Right cardiac atrium (tissue), 5 donors: ENCODE data around the gene CLMN. TPM values are rescaled to one million over a fixed set of nuclear protein-coding genes. Genes with fewer than 3 reads are reported as not detected.

ENCODE experiments used
- ATAC-seq, 2 donors: fragments of 200-7000 bp; cut with Tn5 transposase; one replicate each; pipeline versions ENCODE4 v1.8.0 to v1.9.1; 2020; ENCODE audit warnings: moderate library complexity in 2 of 2, mild to moderate bottlenecking in 1 of 2
- DNase-seq, 3 donors: peaks; one replicate each; pipeline ENCODE4 v3.0.0-alpha.2; 2020
- H3K27ac ChIP-seq: one replicate; pipeline ENCODE4 v1.5.1; 2013; ENCODE audit warnings: mild to moderate bottlenecking, low read length, control low read depth, moderate library complexity
- H3K27me3 ChIP-seq: one replicate; pipeline ENCODE4 v1.6.1; 2013; ENCODE audit not compliant: control insufficient read depth, insufficient read depth
- H3K4me1 ChIP-seq: one replicate; pipeline ENCODE4 v1.6.1; 2013; ENCODE audit warnings: low read length; ENCODE audit not compliant: control insufficient read depth, insufficient read depth
- H3K4me3 ChIP-seq: one replicate; pipeline ENCODE4 v1.5.1; 2013; ENCODE audit warnings: low read length, control low read depth
- H3K9me3 ChIP-seq: one replicate; pipeline ENCODE4 v1.6.1; 2013; ENCODE audit warnings: low read length; ENCODE audit not compliant: control insufficient read depth
- WGBS: extraction: QIAGEN DNeasy Blood & Tissue Kit; methylation state at CpG from one replicate; pipeline ENCODE4 v1.1.7; 2013; 5-methylcytosine and 5-hydroxymethylcytosine counted together
- intact Hi-C, 4 donors: fragments of 100-400 bp; cut with DNase I; formaldehyde crosslinking; loops; one replicate each; pipeline versions ENCODE4 v1.11.0 to v1.14.0; 2022 to 2023
- long read RNA-seq, 4 donors: library from polyadenylated mRNA; unstranded; transcript quantifications; one replicate each; pipeline ENCODE4 v2.0.0, GENCODE V29; 2020 to 2021
- polyA plus RNA-seq: library from polyadenylated mRNA; stranded (reverse); fragments of 200-250 nt; gene quantifications from one replicate; pipeline ENCODE4 v1.2.3, GENCODE V29; 2013
- total RNA-seq, 4 donors: library from RNA; stranded (reverse); fragmentation: NEBNext Ultra II Directional; extraction: Animal tissue kit (Norgen Biotek cat#: 25700); gene quantifications; one replicate each; pipeline ENCODE4 v1.2.1, GENCODE V29; 2021
- donor health status: healthy with polysubstance abuse.
- donor health status: DM: no; HTN: yes; CAD: no.
- donor health status: DM: no; HTN: no; CAD: no.
- donor health status: DM: no; HTN: yes; CAD: no; lungs with severe emphysema.
- donor health status: DM: yes; HTN: yes; CAD: no.

The CLMN gene
- total RNA-seq = 1 to 10 TPM; 6.4 to 9.1 (median 7.4) TPM
- 3.1 TPM for polyA plus RNA-seq
- long read RNA-seq, donor 1, full-length matches to known transcripts = 2 of 7 reads
- long read RNA-seq, donor 1, partial matches to known transcripts = 4 of 7 reads
- long read RNA-seq, donor 1, other reads (novel, unspliced or antisense) = 1 of 7 reads
- long read RNA-seq, donor 2, full-length matches to known transcripts = 2 of 3 reads
- long read RNA-seq, donor 2, partial matches to known transcripts = 1 of 3 reads
- long read RNA-seq, donor 2, other reads (novel, unspliced or antisense) = 0 of 3 reads
- long read RNA-seq, donor 3, partial matches to known transcripts = 14 of 17 reads
- long read RNA-seq, donor 3, other reads (novel, unspliced or antisense) = 3 of 17 reads
- long read RNA-seq, donor 4, full-length matches to known transcripts = 4 of 6 reads
- long read RNA-seq, donor 4, partial matches to known transcripts = 2 of 6 reads
- long read RNA-seq, donor 4, other reads (novel, unspliced or antisense) = 0 of 6 reads

- H3K9me3 ChIP-seq = no peaks in the 10 kb centered on the region
- intact Hi-C loops = loop anchor here in 1 of 4 donors (10.0 kb wide), 1 partner anchor 95 kb away; no protein-coding TSS in a partner anchor
- peak within 1 kb of the TSS; percentile 7 for H3K27ac ChIP-seq
- H3K27me3 ChIP-seq = no peaks in the 10 kb centered on the region
- H3K4me3 ChIP-seq = peak within 1 kb of the TSS; percentile 58
- peaks cover 1% of the 10 kb centered on the region for H3K4me1 ChIP-seq
- DNase-seq (peak; percentile 38 to 81 (median 81)), ATAC-seq (peak; percentile 48 to 63)
- WGBS = under 1% methylated on average over 80 of the region's 98 CpGs
These were observed at the start of gene CLMN for GRCh38 chr14:95319312-95320077. TSS of gene CLMN (minus strand) at chr14:95319908. CDS start at chr14:95319792, 116 bp downstream.

- no peak overlapping the region for H3K4me3 ChIP-seq
- ATAC-seq (no peak), DNase-seq (no peak)
- H3K9me3 ChIP-seq = no peaks in the 10 kb centered on the region
- WGBS = 72% methylated on average over 2 of the region's 2 CpGs
- H3K4me1 ChIP-seq = peaks cover 5% of the 10 kb centered on the region
- H3K27ac ChIP-seq = no peak overlapping the region
- no peaks in the 10 kb centered on the region for H3K27me3 ChIP-seq
- intact Hi-C loops = no loop called here
These were observed 45.7 kb upstream of the CLMN start for GRCh38 chr14:95365401-95365800.

- WGBS = 84% methylated on average over 7 of the region's 7 CpGs
- DNase-seq = no peak
These were observed 44.9 kb upstream of the CLMN start for GRCh38 chr14:95364481-95365209.

GRCh38 chr14:95363468-95363954, 43.8 kb upstream of the CLMN start:
- no peaks in the 10 kb centered on the region for H3K27me3 ChIP-seq
- H3K9me3 ChIP-seq = no peaks in the 10 kb centered on the region
- H3K4me1 ChIP-seq = peaks cover 5% of the 10 kb centered on the region
- no peak overlapping the region for H3K4me3 ChIP-seq
- no peak overlapping the region for H3K27ac ChIP-seq
- DNase-seq (no peak), ATAC-seq (no peak)
- intact Hi-C loops = no loop called here
- 43% methylated on average over 11 of the region's 11 CpGs for WGBS

More at GRCh38 chr14:95364481-95365209, 44.9 kb upstream of the CLMN start:
- Histone ChIP-seq H3K27me3 (no peaks in the 10 kb centered on the region), H3K27ac (no peak overlapping the region), H3K4me1 (peaks cover 5% of the 10 kb centered on the region), H3K9me3 (no peaks in the 10 kb centered on the region), H3K4me3 (no peak overlapping the region)
- intact Hi-C loops = no loop called here
- ATAC-seq = no peak

- ATAC-seq = no peak
- H3K27me3 ChIP-seq = no peaks in the 10 kb centered on the region
- intact Hi-C loops = no loop called here
These were observed 42.4 kb upstream of the CLMN start for GRCh38 chr14:95362138-95362494.

GRCh38 chr14:95361373-95362137, 41.8 kb upstream of the CLMN start:
- H3K4me3 ChIP-seq = no peak overlapping the region
- no peak overlapping the region for H3K27ac ChIP-seq
- intact Hi-C loops = no loop called here
- WGBS = 27% methylated on average over 19 of the region's 19 CpGs
- peaks cover 5% of the 10 kb centered on the region for H3K4me1 ChIP-seq
- ATAC-seq (peak; percentile 34 to 56), DNase-seq (peak in 2 of 3 donors; percentile 35 to 71)
- no peaks in the 10 kb centered on the region for H3K9me3 ChIP-seq
- H3K27me3 ChIP-seq = no peaks in the 10 kb centered on the region

More at GRCh38 chr14:95362138-95362494, 42.4 kb upstream of the CLMN start:
- no peak overlapping the region for H3K27ac ChIP-seq
- peaks cover 5% of the 10 kb centered on the region for H3K4me1 ChIP-seq
- no peak for DNase-seq
- WGBS = 55% methylated on average over 9 of the region's 9 CpGs
- no peak overlapping the region for H3K4me3 ChIP-seq
- H3K9me3 ChIP-seq = no peaks in the 10 kb centered on the region

- DNase-seq = no peak
- no peaks in the 10 kb centered on the region for H3K27me3 ChIP-seq
- no peak overlapping the region for H3K27ac ChIP-seq
- intact Hi-C loops = no loop called here
- 90% methylated on average over 9 of the region's 9 CpGs for WGBS
- peaks cover 5% of the 10 kb centered on the region for H3K4me1 ChIP-seq
- ATAC-seq = no peak
- no peak overlapping the region for H3K4me3 ChIP-seq
- H3K9me3 ChIP-seq = no peaks in the 10 kb centered on the region
These were observed 41.1 kb upstream of the CLMN start for GRCh38 chr14:95360828-95361227.

GRCh38 chr14:95359994-95360826, 40.5 kb upstream of the CLMN start:
- Histone ChIP-seq H3K4me1 (peaks cover 5% of the 10 kb centered on the region), H3K9me3 (no peaks in the 10 kb centered on the region), H3K27me3 (no peaks in the 10 kb centered on the region), H3K27ac (no peak overlapping the region), H3K4me3 (no peak overlapping the region)
- intact Hi-C loops = no loop called here
- 34% methylated on average over 47 of the region's 47 CpGs for WGBS
- ATAC-seq (peak; percentile 39 to 49), DNase-seq (peak; percentile 27 to 68 (median 64))

GRCh38 chr14:95356245-95356869, 36.6 kb upstream of the CLMN start:
- no peak overlapping the region for H3K27ac ChIP-seq
- H3K4me1 ChIP-seq = no peaks in the 10 kb centered on the region
- H3K27me3 ChIP-seq = no peaks in the 10 kb centered on the region
- ATAC-seq (peak in 1 of 2 donors; percentile 21), DNase-seq (no peak)
- WGBS = 64% methylated on average over 14 of the region's 14 CpGs
- H3K4me3 ChIP-seq = no peak overlapping the region
- H3K9me3 ChIP-seq = no peaks in the 10 kb centered on the region
- intact Hi-C loops = no loop called here
